Fibroblast of pulmonary artery (primary cell): ENCODE measurements around the gene MITD1.

Experiments
- DNase-seq: peaks from one replicate; pipeline ENCODE4 v3.0.0-alpha.2; 2010; ENCODE audit warnings: low read depth
- H3K4me3 ChIP-seq: replicated peaks from 2 replicates; pipeline ENCODE4 v1.5.1; 2011; ENCODE audit warnings: low read depth, mild to moderate bottlenecking, control low read depth, low read length, moderate library complexity
- TF ChIP-seq, protein P1 (sequence below): IDR thresholded peaks from 2 replicates; pipeline ENCODE4 v1.5.1; 2011; ENCODE audit warnings: mild to moderate bottlenecking, control low read depth, low read length, inconsistent platforms; ENCODE audit errors: missing control alignments

The MITD1 gene

DNA sequence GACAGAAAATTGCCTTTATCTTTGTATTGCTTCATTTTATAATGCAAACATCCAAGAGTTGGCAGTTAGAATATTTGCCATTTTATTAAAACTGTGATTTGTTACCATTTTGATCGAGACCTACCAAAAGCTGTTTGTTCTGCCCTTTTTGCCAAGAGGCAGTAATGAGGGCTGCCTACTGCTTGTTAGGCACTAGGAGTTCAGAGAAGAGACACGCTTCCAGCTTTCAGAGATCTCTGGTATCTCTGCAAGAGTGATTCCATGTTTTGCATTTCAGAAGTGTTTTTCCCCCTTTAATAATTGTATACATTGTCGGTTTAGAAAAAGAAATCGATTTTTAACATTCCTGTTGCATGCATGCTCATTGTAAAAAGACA is 754 bp upstream of the MITD1 start:
- peak overlapping the region; percentile 100 for H3K4me3 ChIP-seq
- DNase-seq, result no peak
- TF ChIP-seq, protein P1, sequence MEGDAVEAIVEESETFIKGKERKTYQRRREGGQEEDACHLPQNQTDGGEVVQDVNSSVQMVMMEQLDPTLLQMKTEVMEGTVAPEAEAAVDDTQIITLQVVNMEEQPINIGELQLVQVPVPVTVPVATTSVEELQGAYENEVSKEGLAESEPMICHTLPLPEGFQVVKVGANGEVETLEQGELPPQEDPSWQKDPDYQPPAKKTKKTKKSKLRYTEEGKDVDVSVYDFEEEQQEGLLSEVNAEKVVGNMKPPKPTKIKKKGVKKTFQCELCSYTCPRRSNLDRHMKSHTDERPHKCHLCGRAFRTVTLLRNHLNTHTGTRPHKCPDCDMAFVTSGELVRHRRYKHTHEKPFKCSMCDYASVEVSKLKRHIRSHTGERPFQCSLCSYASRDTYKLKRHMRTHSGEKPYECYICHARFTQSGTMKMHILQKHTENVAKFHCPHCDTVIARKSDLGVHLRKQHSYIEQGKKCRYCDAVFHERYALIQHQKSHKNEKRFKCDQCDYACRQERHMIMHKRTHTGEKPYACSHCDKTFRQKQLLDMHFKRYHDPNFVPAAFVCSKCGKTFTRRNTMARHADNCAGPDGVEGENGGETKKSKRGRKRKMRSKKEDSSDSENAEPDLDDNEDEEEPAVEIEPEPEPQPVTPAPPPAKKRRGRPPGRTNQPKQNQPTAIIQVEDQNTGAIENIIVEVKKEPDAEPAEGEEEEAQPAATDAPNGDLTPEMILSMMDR, result no peak

DNA sequence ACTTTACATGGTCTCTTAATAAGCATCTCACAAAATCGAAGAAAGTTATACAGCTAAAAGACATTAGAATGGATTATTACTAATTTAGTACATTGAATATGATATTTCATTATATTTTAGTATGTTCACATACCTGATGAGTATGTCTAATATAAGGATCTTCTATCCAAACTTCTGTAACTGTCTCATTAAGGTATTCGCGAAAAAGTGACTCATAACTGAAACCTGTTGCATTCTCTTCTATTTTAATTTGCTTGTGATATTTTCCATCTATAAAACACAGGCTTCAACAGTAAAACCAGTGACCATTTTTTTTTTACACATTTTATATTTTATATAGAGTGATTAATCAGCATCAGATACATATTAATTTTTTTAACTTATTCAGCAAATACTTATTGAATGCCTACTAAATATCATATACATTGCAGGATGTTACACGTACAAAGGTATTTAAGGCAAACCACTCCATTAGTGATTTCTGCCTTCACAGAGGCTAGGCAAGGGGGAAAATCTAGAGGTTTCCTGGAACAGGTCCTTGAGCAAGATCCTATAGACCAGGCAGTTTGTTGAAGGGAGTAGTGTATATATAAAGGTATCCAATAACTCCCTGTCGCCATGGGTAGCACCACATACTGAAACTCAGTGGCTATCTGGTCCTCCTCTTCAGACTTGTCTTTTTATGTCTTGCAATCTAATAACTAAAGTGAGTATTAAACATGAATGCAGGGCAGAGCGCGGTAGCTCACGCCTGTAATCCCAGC is 9.3 kb downstream of the MITD1 start:
- no peak for DNase-seq
- H3K4me3 ChIP-seq, result no peak overlapping the region
- TF ChIP-seq, protein P1, result no peak

DNA sequence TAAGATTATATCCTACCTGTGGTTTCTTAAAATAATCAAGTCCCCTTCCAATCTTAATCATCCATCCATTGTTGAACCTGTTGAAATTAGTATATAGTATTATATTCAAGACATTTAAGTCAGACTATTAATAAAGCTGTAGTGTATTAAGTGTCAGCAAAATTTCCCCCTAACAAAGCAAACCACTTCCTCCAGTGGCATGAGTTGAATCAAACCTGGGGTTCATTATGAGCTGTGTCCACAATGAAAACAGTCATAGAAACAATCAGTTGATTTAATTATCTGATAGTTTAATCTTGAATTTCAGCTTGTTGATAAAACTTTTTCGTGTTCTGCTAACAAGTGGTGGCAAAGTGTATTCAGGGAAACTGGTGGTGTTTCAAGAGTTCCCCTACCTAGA is 11.3 kb downstream of the MITD1 start:
- no peak overlapping the region for H3K4me3 ChIP-seq
- TF ChIP-seq, protein P1, result no peak
- DNase-seq, result no peak

DNA sequence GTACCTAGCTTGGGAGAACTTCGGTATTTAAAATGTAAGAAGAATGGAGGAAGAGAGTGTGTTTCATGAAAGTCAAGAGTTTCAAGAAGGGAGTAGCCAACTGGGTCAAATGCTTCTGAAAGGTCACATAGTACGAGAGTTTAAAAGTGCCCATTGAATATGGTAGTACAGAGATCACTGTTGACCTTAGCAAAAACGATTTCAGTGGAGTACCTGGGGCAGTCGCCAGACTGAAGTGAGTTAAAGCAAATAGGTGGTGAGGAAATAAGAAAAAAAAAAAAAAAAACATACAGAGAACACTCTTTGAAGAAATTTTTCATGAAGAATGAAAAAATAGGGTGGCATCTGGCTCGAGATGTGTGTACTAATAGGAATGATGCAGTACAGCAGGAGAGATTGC is 14.6 kb downstream of the MITD1 start:
- DNase-seq, result no peak
- TF ChIP-seq, protein P1, result no peak
- H3K4me3 ChIP-seq, result no peak overlapping the region

DNA sequence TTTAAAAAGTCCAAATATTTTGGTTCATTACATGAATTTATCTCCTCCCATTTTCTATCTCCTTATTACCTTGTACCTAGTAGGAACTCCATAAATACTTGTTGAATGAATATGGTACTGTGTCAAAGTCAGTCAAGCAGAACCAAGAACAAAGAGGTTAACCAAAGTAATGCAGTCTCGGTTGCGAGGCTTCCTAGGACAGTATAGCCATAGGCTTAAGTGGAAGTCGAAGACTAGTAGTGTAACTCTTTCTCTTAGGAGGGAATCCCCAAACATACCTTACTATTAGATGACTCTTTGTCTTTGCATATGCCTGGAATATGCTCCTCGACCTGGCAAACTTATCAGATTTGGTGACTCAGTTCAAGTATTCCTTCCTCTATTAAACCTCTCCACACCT is 21.3 kb downstream of the MITD1 start:
- TF ChIP-seq, protein P1, result no peak
- no peak overlapping the region for H3K4me3 ChIP-seq
- no peak for DNase-seq

DNA sequence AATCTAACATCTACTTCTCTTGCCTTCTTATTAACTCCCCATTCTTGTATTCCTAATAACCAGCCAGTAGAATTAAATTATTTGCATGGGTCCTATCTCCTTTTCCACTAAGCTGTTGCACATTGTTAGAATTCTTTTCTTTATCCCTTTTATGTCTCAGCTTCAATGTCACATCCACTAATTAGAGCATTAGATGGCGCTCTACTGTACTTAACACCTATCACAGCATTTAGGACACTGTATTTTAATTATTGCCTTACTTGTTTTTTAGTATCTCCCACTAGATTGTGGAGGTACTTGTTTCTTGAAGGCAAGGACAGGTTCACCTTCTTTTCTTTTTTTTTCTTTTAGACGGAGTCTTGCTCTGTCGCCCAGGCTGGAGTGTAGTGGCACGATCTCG is 22.3 kb downstream of the MITD1 start:
- TF ChIP-seq, protein P1, result no peak
- no peak for DNase-seq
- H3K4me3 ChIP-seq, result no peak overlapping the region

DNA sequence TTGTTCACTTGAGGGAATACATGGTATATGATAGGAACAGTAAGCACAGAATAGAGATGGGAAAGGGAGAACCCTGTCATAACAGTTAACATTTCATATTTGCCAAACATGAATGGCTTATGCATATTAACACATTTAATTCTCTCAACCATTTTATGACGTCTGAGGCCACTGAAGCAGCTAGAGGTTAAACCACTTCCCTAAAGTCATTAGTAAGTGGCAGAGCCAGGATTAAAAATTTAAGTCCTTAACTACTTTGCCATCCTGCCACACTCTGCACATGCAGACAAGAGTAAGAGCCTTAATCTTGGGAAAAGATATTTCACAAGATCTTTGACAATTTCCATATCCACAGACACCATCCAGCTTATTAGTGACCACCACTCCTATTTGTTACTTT is 24.0 kb downstream of the MITD1 start:
- TF ChIP-seq, protein P1, result no peak
- DNase-seq, result no peak
- H3K4me3 ChIP-seq, result no peak overlapping the region
